Activated CD4-positive, alpha-beta T cell treated with anti-CD3 and anti-CD28 coated beads for 48 hours (primary cell): Measurements from ENCODE around the gene CYBC1.
A peak's percentile ranks its signal among the peaks of the same experiment; 100 is the strongest.
"Not testable (repeated sequence)": the region's sequence is repeated elsewhere in the genome, so short reads cannot be mapped to it uniquely, and the experiment has no call there.

Experiments used
- DNase-seq: peaks from one replicate; pipeline ENCODE4 v3.0.0-alpha.2; 2020

Gene CYBC1

GRCh38 chr17:82475458-82475857 lies 24.9 kb upstream of the CYBC1 start:
- DNase-seq = no peak

GRCh38 chr17:82474223-82475010 lies 23.9 kb upstream of the CYBC1 start:
- no peak for DNase-seq

GRCh38 chr17:82470065-82470464 lies 19.5 kb upstream of the CYBC1 start:
- DNase-seq = no peak

GRCh38 chr17:82468692-82469091 lies 18.1 kb upstream of the CYBC1 start:
- DNase-seq = no peak

- DNase-seq = peak; percentile 37
These were observed 14.6 kb upstream of the CYBC1 start for GRCh38 chr17:82465023-82465603.

GRCh38 chr17:82464567-82464929 lies 14.0 kb upstream of the CYBC1 start:
- no peak for DNase-seq

GRCh38 chr17:82463925-82464566 lies 13.5 kb upstream of the CYBC1 start:
- no peak for DNase-seq

- DNase-seq = no peak
These were observed 12.8 kb upstream of the CYBC1 start for GRCh38 chr17:82463391-82463790.

- no peak for DNase-seq
These were observed 11.4 kb upstream of the CYBC1 start for GRCh38 chr17:82461827-82462524.

GRCh38 chr17:82459936-82460335 lies 9.4 kb upstream of the CYBC1 start:
- not testable (repeated sequence) for DNase-seq

- DNase-seq = no peak
These were observed 8.4 kb upstream of the CYBC1 start for GRCh38 chr17:82458885-82459424.

GRCh38 chr17:82458179-82458884 lies 7.8 kb upstream of the CYBC1 start, which contains the start of gene NARF:
NARF (plus strand) TSS chr17:82458741; CDS start chr17:82458804, 63 bp downstream.
- peak; percentile 97 for DNase-seq

GRCh38 chr17:82457929-82458178 lies 7.3 kb upstream of the CYBC1 start:
- no peak for DNase-seq

GRCh38 chr17:82457073-82457928 lies 6.7 kb upstream of the CYBC1 start:
- DNase-seq = no peak

- not testable (repeated sequence) for DNase-seq
These were observed 3.2 kb upstream of the CYBC1 start for GRCh38 chr17:82453706-82454105.

GRCh38 chr17:82453151-82453550 lies 2.6 kb upstream of the CYBC1 start:
- not testable (repeated sequence) for DNase-seq

- no peak for DNase-seq
These were observed 1.6 kb upstream of the CYBC1 start for GRCh38 chr17:82452162-82452561.

- peak; percentile 69 for DNase-seq
These were observed 632 bp downstream of the CYBC1 start for GRCh38 chr17:82449883-82450356.

GRCh38 chr17:82449131-82449882 lies 1.2 kb downstream of the CYBC1 start:
- peak; percentile 77 for DNase-seq

- DNase-seq = no peak
These were observed 2.7 kb downstream of the CYBC1 start for GRCh38 chr17:82447876-82448275.

GRCh38 chr17:82446649-82447048 lies 3.9 kb downstream of the CYBC1 start:
- no peak for DNase-seq
